ENCODE results near the gene DDX56. TPM values are rescaled to one million over a fixed set of nuclear protein-coding genes. Genes with fewer than 3 reads are reported as not detected.
A peak's percentile ranks its signal among the peaks of the same experiment; 100 is the strongest.

Gene DDX56
- polyA plus RNA-seq, 1 of the 3 experiments (the other 2 are of a cell fraction), result 97.1 TPM

DNA sequence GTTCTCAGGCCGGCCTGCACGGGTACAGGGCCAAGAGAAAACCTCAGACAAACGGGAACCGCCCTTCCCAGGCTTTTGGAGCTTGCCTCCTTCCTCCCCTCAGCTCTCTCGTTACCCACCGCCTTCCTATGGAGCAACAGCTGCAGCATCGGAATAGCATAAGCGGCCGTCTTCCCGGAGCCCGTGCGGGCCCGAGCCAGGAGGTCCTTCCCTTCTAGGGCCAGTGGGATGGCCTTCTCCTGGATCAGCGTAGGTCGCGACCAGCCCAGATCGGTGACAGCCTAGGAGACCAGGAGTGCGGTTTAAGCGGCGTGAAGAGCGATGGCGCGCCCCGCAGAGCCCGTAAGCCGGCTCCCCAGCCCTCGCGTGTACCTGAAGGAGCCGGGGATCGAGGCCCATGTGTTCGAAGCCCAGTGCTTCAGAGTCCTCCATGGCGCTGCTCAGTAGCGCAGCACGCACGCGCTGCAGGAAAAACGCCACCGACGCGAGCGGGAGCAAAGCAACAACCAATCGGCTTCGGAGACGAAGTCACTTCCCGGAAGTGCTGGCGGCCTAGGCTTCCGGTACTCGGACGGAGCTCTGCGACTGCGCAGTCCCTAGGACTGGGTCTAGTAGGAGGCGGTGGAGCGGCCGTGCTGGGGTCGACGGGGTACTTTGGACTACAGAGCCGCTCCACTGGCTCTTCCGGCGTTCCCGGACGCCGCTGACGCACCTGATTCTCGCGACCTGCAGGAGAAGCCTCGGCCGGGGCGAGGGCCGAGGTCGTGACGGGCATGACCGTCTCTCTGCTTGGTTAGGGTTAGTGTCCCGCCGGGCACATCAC is at the start of gene DDX56 (continued):
- TF ChIP-seq EZH2phosphoT487 (IDR thresholded peaks at IDR 0.05; ENCODE audit: borderline replicate concordance, low read depth) (no peak), SMC3 (IDR thresholded peaks at IDR 0.05; ENCODE audit: low read depth, low read length) (no peak), ELF1 (IDR thresholded peaks at IDR 0.05) (peak; percentile 88), TAF1 (IDR thresholded peaks at IDR 0.05; ENCODE audit: borderline replicate concordance, low read depth, low read length) (peak; percentile 69), GATA2 (CRISPR knock-in tag; IDR thresholded peaks at IDR 0.05) (no peak), FOXM1 (IDR thresholded peaks at IDR 0.05; ENCODE audit: low read depth) (no peak)
- TF ChIP-seq, protein P1, sequence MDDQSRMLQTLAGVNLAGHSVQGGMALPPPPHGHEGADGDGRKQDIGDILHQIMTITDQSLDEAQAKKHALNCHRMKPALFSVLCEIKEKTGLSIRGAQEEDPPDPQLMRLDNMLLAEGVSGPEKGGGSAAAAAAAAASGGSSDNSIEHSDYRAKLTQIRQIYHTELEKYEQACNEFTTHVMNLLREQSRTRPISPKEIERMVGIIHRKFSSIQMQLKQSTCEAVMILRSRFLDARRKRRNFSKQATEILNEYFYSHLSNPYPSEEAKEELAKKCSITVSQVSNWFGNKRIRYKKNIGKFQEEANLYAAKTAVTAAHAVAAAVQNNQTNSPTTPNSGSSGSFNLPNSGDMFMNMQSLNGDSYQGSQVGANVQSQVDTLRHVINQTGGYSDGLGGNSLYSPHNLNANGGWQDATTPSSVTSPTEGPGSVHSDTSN (IDR thresholded peaks at IDR 0.05), result no peak
- TF ChIP-seq, protein P2, sequence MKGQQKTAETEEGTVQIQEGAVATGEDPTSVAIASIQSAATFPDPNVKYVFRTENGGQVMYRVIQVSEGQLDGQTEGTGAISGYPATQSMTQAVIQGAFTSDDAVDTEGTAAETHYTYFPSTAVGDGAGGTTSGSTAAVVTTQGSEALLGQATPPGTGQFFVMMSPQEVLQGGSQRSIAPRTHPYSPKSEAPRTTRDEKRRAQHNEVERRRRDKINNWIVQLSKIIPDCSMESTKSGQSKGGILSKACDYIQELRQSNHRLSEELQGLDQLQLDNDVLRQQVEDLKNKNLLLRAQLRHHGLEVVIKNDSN (IDR thresholded peaks at IDR 0.05; ENCODE audit: borderline replicate concordance, low read depth), result no peak

DNA sequence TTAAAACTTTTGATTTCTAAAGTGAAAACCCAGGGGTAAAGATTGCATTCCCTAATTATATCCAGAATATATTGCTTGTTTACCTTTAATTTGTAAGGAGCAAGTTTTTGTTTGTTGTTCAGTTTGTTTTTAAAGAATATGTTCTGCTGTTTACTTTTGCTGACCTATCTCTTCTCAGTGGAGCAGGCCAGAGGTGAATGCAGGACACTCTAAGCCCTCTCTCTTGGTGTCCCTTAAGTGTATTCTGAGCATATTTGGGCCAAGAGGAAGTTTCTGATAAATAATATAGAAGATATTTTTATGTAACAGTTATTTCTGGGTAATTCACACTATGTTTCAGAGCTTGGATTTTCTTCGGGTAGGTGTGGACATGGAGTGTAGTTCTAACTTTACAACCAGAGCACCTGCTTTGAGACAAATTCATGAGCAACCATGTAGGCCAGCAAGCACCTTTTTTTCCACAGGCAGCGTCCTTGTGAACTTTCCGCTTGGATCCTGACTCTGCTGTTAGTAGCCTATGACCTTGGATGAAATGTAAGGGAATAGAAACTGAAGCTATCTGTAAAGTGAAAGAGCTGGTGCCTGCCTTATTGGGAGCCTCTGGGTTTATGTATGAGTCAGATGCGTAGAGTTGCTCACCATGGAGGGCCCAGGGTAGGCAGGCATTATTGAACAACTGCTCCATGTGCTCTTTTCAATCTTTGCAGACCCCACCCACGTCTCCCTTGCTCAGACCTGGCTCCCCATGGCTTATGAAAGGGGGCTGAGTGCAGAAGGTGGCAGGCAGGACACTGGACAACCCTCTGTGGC is 48.8 kb upstream of the DDX56 start:
- no peak overlapping the region for H3K27ac ChIP-seq (ENCODE audit: low read depth in 2 of 2, low read length in 1 of 2)
- H3K9me2 ChIP-seq, result no peaks in the 10 kb centered on the region
- H3K27me3 ChIP-seq (ENCODE audit: insufficient read depth), result no peaks in the 10 kb centered on the region
- no peak overlapping the region; the same call in 1 of the 2 replicates for H3K4me2 ChIP-seq
- H3K79me2 ChIP-seq (ENCODE audit: insufficient read depth), result peaks cover 72% of the 10 kb centered on the region
- H3K36me3 ChIP-seq (replicated peaks in 1 of 2; ENCODE audit: control insufficient read depth in 1 of 2, insufficient read depth in 2 of 2, low read length in 1 of 2), result peaks cover 10 to 12% of the 10 kb centered on the region in 2 experiments
- H3K4me1 ChIP-seq (ENCODE audit: control insufficient read depth in 1 of 2, insufficient read depth in 2 of 2, low read depth in 1 of 2, low read length in 1 of 2), result peaks cover 3 to 4% of the 10 kb centered on the region in 2 experiments; a peak in 2 of 4 replicates
- H3F3A ChIP-seq (replicated peaks; ENCODE audit: insufficient read depth), result peaks cover 7% of the 10 kb centered on the region
- H3K9ac ChIP-seq, result no peak overlapping the region
- H3K4me3 ChIP-seq (ENCODE audit: low read depth in 2 of 2, low read length in 1 of 2), result no peak overlapping the region
- no peaks in the 10 kb centered on the region for H3K9me3 ChIP-seq
- ChIA-PET CTCF (no interaction called here), POLR2A (no interaction called here)
- DNase-seq, result no peak
- H4K20me1 ChIP-seq (ENCODE audit: insufficient read depth), result 0 out of 2 replicates have a peak, but pooled peaks cover 9% of the 10 kb centered on the region
- H2AFZ ChIP-seq (ENCODE audit: low read depth), result no peak overlapping the region
- over 99% methylated on average over 5 of the region's 5 CpGs for WGBS (ENCODE audit: low lambda C conversion rate)
- TF ChIP-seq RCOR1 (IDR thresholded peaks at IDR 0.05; ENCODE audit: low read length) (no peak), SMC3 (IDR thresholded peaks at IDR 0.05; ENCODE audit: low read depth, low read length) (no peak), FOXJ3 (CRISPR knock-in tag; IDR thresholded peaks at IDR 0.05) (no peak), RFX5 (IDR thresholded peaks at IDR 0.05; ENCODE audit: low read length) (no peak), RAD21 (IDR thresholded peaks at IDR 0.05; ENCODE audit: low read length) (no peak), NRF1 (IDR thresholded peaks at IDR 0.05; ENCODE audit: low read depth, low read length) (no peak), RXRA (IDR thresholded peaks at IDR 0.05; ENCODE audit: borderline replicate concordance, low read depth) (no peak), TAF1 (IDR thresholded peaks at IDR 0.05; ENCODE audit: borderline replicate concordance, low read depth, low read length) (no peak), CHD2 (IDR thresholded peaks at IDR 0.05; ENCODE audit: low read length, partially characterized antibody) (no peak), EZH2phosphoT487 (IDR thresholded peaks at IDR 0.05; ENCODE audit: borderline replicate concordance, low read depth) (no peak)
- TF ChIP-seq, protein P2 (IDR thresholded peaks at IDR 0.05; ENCODE audit: borderline replicate concordance, low read depth), result no peak
- TF ChIP-seq, protein P3, sequence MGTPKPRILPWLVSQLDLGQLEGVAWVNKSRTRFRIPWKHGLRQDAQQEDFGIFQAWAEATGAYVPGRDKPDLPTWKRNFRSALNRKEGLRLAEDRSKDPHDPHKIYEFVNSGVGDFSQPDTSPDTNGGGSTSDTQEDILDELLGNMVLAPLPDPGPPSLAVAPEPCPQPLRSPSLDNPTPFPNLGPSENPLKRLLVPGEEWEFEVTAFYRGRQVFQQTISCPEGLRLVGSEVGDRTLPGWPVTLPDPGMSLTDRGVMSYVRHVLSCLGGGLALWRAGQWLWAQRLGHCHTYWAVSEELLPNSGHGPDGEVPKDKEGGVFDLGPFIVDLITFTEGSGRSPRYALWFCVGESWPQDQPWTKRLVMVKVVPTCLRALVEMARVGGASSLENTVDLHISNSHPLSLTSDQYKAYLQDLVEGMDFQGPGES (IDR thresholded peaks at IDR 0.05; ENCODE audit: low read depth, low read length), result no peak
- TF ChIP-seq, protein P4, sequence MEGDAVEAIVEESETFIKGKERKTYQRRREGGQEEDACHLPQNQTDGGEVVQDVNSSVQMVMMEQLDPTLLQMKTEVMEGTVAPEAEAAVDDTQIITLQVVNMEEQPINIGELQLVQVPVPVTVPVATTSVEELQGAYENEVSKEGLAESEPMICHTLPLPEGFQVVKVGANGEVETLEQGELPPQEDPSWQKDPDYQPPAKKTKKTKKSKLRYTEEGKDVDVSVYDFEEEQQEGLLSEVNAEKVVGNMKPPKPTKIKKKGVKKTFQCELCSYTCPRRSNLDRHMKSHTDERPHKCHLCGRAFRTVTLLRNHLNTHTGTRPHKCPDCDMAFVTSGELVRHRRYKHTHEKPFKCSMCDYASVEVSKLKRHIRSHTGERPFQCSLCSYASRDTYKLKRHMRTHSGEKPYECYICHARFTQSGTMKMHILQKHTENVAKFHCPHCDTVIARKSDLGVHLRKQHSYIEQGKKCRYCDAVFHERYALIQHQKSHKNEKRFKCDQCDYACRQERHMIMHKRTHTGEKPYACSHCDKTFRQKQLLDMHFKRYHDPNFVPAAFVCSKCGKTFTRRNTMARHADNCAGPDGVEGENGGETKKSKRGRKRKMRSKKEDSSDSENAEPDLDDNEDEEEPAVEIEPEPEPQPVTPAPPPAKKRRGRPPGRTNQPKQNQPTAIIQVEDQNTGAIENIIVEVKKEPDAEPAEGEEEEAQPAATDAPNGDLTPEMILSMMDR (IDR thresholded peaks at IDR 0.05), result no peak
- TF ChIP-seq, protein P5, sequence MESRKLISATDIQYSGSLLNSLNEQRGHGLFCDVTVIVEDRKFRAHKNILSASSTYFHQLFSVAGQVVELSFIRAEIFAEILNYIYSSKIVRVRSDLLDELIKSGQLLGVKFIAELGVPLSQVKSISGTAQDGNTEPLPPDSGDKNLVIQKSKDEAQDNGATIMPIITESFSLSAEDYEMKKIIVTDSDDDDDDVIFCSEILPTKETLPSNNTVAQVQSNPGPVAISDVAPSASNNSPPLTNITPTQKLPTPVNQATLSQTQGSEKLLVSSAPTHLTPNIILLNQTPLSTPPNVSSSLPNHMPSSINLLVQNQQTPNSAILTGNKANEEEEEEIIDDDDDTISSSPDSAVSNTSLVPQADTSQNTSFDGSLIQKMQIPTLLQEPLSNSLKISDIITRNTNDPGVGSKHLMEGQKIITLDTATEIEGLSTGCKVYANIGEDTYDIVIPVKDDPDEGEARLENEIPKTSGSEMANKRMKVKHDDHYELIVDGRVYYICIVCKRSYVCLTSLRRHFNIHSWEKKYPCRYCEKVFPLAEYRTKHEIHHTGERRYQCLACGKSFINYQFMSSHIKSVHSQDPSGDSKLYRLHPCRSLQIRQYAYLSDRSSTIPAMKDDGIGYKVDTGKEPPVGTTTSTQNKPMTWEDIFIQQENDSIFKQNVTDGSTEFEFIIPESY (IDR thresholded peaks at IDR 0.05; ENCODE audit: borderline replicate concordance, low read depth), result no peak
- TF ChIP-seq, protein P6, sequence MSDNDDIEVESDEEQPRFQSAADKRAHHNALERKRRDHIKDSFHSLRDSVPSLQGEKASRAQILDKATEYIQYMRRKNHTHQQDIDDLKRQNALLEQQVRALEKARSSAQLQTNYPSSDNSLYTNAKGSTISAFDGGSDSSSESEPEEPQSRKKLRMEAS (IDR thresholded peaks at IDR 0.05; ENCODE audit: low read depth), result no peak
